Nephron progenitor cell (in vitro differentiated cells): ENCODE results near the gene KDM6A.

Experiments used
- DNase-seq: peaks from one replicate; pipeline ENCODE4 v3.0.0; 2021
- H3K27ac Mint-ChIP-seq: 2 replicates; pipeline ENCODE4 v1.8.0; 2021; ENCODE audit warnings: mild to moderate bottlenecking, moderate library complexity, mixed read lengths
- H3K27me3 Mint-ChIP-seq: 2 replicates; pipeline ENCODE4 v1.8.0; 2021; ENCODE audit warnings: mild to moderate bottlenecking, low read depth, mixed read lengths; ENCODE audit not compliant: poor library complexity
- H3K36me3 Mint-ChIP-seq: 2 replicates; pipeline ENCODE4 v1.8.0; 2021; ENCODE audit warnings: low read depth, mixed read lengths
- H3K4me1 Mint-ChIP-seq: 2 replicates; pipeline ENCODE4 v1.8.0; 2021; ENCODE audit warnings: mixed read lengths
- H3K4me3 Mint-ChIP-seq: 2 replicates; pipeline ENCODE4 v1.8.0; 2021; ENCODE audit warnings: mild to moderate bottlenecking, moderate library complexity, mixed read lengths
- H3K9me3 Mint-ChIP-seq: 2 replicates; pipeline ENCODE4 v1.8.0; 2021; ENCODE audit warnings: mild to moderate bottlenecking, moderate library complexity, mixed read lengths
- TF ChIP-seq, protein P1 (sequence below): fragments of 200-600 bp; sonication (generic); IDR thresholded peaks from 2 replicates; pipeline ENCODE4 v1.5.0; 2021; ENCODE audit warnings: antibody characterized with exemption

The KDM6A gene

DNA sequence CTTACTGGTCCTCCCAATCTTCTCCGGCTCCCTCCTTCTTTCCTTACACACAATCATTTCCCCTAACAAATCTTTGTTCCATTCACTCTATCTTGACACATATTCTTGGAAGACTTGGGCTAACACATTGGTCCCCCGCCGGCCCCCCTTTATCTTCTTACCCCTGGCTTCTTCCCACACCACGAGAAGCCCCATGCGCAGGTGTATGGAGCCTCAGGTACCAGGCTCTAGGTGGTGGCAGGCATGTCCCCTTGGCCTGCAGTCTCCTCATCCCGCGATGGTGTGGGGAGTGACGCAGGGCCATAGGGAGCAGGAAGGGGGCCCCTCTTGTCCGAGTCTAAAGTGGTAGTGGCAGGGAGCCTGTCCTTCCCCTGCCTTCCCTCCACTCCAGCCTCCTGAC, 277.8 kb downstream of the KDM6A start:
- Mint-ChIP-seq H3K36me3 (no peaks in the 10 kb centered on the region), H3K4me1 (no peaks in the 10 kb centered on the region), H3K27ac (no peak overlapping the region), H3K27me3 (peaks cover 6% of the 10 kb centered on the region), H3K4me3 (no peak overlapping the region), H3K9me3 (peaks cover 54% of the 10 kb centered on the region)
- DNase-seq: no peak
- TF ChIP-seq, protein P1, sequence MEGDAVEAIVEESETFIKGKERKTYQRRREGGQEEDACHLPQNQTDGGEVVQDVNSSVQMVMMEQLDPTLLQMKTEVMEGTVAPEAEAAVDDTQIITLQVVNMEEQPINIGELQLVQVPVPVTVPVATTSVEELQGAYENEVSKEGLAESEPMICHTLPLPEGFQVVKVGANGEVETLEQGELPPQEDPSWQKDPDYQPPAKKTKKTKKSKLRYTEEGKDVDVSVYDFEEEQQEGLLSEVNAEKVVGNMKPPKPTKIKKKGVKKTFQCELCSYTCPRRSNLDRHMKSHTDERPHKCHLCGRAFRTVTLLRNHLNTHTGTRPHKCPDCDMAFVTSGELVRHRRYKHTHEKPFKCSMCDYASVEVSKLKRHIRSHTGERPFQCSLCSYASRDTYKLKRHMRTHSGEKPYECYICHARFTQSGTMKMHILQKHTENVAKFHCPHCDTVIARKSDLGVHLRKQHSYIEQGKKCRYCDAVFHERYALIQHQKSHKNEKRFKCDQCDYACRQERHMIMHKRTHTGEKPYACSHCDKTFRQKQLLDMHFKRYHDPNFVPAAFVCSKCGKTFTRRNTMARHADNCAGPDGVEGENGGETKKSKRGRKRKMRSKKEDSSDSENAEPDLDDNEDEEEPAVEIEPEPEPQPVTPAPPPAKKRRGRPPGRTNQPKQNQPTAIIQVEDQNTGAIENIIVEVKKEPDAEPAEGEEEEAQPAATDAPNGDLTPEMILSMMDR: no peak

DNA sequence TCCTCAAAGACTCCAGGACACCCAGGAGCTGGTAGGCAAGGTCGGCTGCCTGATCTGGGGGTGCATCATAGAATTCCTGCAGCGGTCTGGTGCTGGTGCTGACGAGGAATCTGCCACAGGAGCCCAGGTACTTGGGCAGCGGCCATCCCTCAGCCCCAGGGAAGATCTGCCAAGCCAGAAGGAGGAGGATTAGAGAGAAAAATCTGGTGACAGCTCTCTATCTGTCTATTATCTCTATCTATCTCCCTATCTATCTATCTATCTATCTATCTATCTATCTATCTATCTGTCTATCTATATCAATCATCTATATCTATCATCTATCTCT, 281.0 kb downstream of the KDM6A start:
- H3K4me3 Mint-ChIP-seq: no peak overlapping the region
- no peaks in the 10 kb centered on the region for H3K36me3 Mint-ChIP-seq
- DNase-seq: no peak
- no peaks in the 10 kb centered on the region for H3K4me1 Mint-ChIP-seq
- TF ChIP-seq, protein P1: no peak
- no peak overlapping the region for H3K27ac Mint-ChIP-seq
- peaks cover 56% of the 10 kb centered on the region for H3K9me3 Mint-ChIP-seq
- H3K27me3 Mint-ChIP-seq: peaks cover 6% of the 10 kb centered on the region

DNA sequence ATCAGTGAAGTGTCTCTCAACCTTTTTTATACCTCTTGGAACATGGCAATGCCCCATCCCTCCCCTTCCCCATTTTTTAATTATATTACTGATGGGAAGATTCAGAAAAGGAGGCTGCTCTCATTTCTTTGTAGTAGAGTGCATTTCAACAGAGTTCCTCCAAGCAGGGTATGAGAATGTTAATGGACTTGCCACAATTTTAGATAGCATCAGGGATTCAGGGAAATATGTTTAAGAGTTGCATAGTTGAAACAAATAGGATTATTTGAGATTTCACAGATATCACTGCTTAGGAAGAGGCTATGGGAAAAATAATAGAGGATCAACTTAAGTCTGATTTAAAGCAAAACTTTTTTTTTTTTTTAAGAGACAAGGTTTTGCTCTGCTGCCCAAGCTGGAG, 281.5 kb downstream of the KDM6A start:
- Mint-ChIP-seq H3K27ac (no peak overlapping the region), H3K4me3 (no peak overlapping the region), H3K36me3 (no peaks in the 10 kb centered on the region), H3K27me3 (peaks cover 3% of the 10 kb centered on the region), H3K9me3 (peaks cover 61% of the 10 kb centered on the region), H3K4me1 (no peaks in the 10 kb centered on the region)
- no peak for DNase-seq
- TF ChIP-seq, protein P1: no peak

DNA sequence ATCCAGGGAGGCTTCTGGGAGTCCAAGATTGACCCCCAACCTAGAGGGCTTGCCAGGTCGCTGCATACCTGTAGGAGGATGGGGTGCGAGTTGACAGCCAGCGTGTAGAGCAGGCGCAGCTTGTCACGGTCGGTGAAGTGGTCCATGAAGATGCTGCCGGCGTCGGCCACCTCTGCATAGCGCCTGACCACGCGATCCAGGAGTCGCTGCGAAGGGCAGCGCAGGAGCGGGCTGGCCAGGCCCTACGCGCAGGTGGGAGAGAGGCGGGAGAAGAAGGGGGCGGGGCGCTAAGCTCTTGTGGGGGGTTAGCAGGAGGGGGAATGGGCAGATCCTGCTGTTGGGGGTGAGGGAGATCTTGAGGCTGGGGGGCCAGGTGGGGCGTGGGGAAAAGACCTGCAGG, 284.7 kb downstream of the KDM6A start:
- TF ChIP-seq, protein P1: no peak
- Mint-ChIP-seq H3K27ac (no peak overlapping the region), H3K4me1 (no peaks in the 10 kb centered on the region), H3K27me3 (peaks cover 10% of the 10 kb centered on the region), H3K4me3 (no peak overlapping the region), H3K36me3 (no peaks in the 10 kb centered on the region), H3K9me3 (peaks cover 65% of the 10 kb centered on the region)
- DNase-seq: no peak
